IMR-90 (cell line): ENCODE data around the gene DSE.

ENCODE experiments used
- CEBPB ChIP-seq: IDR thresholded peaks from 2 replicates; pipeline ENCODE4 v1.6.1; 2012; ENCODE audit warnings: low read depth, low read length, improper control_type of control experiment
- CHD1 ChIP-seq: IDR thresholded peaks from 2 replicates; pipeline ENCODE4 v1.6.1; 2012; ENCODE audit warnings: low read depth, low read length, improper control_type of control experiment
- CTCF ChIP-seq: conservative IDR thresholded peaks from 2 replicates; pipeline ENCODE4 v1.5.1; 2012; ENCODE audit warnings: mild to moderate bottlenecking, low read depth, low read length, improper control_type of control experiment
- POLR2A ChIP-seq: IDR thresholded peaks from 2 replicates; pipeline ENCODE4 v1.6.1; 2012; ENCODE audit warnings: mild to moderate bottlenecking, low read depth, low read length
- RAD21 ChIP-seq: IDR thresholded peaks from 2 replicates; pipeline ENCODE4 v1.6.1; 2012; ENCODE audit warnings: low read length, improper control_type of control experiment
- RFX5 ChIP-seq: IDR thresholded peaks from 2 replicates; pipeline ENCODE4 v1.8.0; 2012; ENCODE audit warnings: low read depth, mild to moderate bottlenecking, low read length, moderate library complexity
- SMC3 ChIP-seq: fragments of 150-350 bp; IDR thresholded peaks from 2 replicates; pipeline ENCODE4 v1.6.1; 2016; ENCODE audit warnings: low read depth, mild to moderate bottlenecking, antibody characterized with exemption, low read length, moderate library complexity
- TF ChIP-seq, protein P1 (sequence below): fragments of 150-350 bp; IDR thresholded peaks from 2 replicates; pipeline ENCODE4 v1.6.1; 2016; ENCODE audit warnings: low read depth, mild to moderate bottlenecking, low read length, moderate library complexity, borderline replicate concordance

- TF ChIP-seq CTCF = no peak
- TF ChIP-seq, protein P1, sequence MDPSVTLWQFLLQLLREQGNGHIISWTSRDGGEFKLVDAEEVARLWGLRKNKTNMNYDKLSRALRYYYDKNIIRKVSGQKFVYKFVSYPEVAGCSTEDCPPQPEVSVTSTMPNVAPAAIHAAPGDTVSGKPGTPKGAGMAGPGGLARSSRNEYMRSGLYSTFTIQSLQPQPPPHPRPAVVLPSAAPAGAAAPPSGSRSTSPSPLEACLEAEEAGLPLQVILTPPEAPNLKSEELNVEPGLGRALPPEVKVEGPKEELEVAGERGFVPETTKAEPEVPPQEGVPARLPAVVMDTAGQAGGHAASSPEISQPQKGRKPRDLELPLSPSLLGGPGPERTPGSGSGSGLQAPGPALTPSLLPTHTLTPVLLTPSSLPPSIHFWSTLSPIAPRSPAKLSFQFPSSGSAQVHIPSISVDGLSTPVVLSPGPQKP = no peak
- TF ChIP-seq POLR2A = no peak
- TF ChIP-seq CEBPB = no peak
- no peak for TF ChIP-seq RAD21
- TF ChIP-seq RFX5 = no peak
- no peak for TF ChIP-seq SMC3
- no peak for TF ChIP-seq CHD1
Measured at GRCh38 chr6:116471531-116471930, 100.8 kb downstream of the DSE start.
